Measurements from ENCODE around the gene WNT11. TPM values are rescaled to one million over a fixed set of nuclear protein-coding genes. Genes with fewer than 3 reads are reported as not detected.
A peak's percentile ranks its signal among the peaks of the same experiment; 100 is the strongest.

WNT11 gene
- total RNA-seq, 1 donor = 0.36 TPM

DNA sequence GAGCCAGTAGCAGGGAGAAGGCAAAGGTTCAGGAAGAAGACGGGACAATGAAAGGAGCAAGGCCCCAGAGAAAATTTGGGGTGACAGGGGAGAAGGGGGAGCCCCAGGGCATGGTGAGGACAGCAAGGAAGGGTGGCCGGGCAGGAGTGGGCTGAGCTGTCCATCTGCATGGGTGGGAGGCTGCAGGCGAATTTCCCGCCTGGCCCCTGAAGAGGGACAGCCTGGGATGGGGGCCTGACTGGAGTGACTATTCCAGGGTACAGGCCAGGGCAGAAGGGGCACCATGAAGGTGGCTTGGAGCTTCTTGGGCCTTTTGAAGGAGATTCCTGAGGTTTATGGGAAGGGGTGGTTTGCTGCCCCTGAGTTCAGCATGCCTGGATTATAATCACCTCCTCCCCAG is 56.2 kb downstream of the WNT11 start:
- Histone ChIP-seq H3K4me2 (ENCODE audit: insufficient read depth, low read length) (no peak overlapping the region), H3K36me3 (ENCODE audit: insufficient read depth, low read length) (no peaks in the 10 kb centered on the region), H2AFZ (ENCODE audit: low read length) (no peak overlapping the region), H3K27me3 (ENCODE audit: insufficient read depth, low read length) (peaks cover 3% of the 10 kb centered on the region), H3K79me2 (ENCODE audit: insufficient read depth, low read length) (no peaks in the 10 kb centered on the region), H3K4me1 (ENCODE audit: insufficient read depth, low read length) (peaks cover 3% of the 10 kb centered on the region), H4K20me1 (ENCODE audit: insufficient read depth, low read length) (no peaks in the 10 kb centered on the region), H3K27ac (ENCODE audit: low read depth, low read length) (no peak overlapping the region), H3K9me3 (ENCODE audit: low read depth, low read length) (no peaks in the 10 kb centered on the region), H3K4me3 (ENCODE audit: insufficient read depth, low read length) (no peak overlapping the region)
- TF ChIP-seq, protein P1, sequence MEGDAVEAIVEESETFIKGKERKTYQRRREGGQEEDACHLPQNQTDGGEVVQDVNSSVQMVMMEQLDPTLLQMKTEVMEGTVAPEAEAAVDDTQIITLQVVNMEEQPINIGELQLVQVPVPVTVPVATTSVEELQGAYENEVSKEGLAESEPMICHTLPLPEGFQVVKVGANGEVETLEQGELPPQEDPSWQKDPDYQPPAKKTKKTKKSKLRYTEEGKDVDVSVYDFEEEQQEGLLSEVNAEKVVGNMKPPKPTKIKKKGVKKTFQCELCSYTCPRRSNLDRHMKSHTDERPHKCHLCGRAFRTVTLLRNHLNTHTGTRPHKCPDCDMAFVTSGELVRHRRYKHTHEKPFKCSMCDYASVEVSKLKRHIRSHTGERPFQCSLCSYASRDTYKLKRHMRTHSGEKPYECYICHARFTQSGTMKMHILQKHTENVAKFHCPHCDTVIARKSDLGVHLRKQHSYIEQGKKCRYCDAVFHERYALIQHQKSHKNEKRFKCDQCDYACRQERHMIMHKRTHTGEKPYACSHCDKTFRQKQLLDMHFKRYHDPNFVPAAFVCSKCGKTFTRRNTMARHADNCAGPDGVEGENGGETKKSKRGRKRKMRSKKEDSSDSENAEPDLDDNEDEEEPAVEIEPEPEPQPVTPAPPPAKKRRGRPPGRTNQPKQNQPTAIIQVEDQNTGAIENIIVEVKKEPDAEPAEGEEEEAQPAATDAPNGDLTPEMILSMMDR (IDR thresholded peaks at IDR 0.05; ENCODE audit: extremely low read depth, low read depth, low read length) = no peak
- no peak for DNase-seq (ENCODE audit: insufficient read length, low spot score, missing footprints)

DNA sequence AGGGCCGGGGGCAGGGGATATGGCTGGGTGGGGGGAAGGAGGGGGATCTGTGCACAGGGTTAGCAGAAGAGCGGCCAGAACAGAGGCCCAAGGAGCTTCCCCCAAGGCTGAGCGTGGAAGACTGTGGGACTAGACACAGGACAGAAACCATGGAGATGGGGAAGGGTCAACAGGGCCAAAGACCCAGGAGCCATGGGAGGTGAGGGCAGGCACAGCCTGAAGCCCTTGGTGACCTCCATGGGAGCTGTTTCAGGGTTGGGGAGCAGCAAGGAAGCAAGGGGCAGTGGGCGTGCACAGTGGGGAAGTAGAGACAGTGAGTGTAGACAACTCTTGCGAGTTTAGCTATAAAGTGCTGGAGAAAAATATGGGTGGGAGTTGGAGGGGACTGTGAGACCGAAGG is 56.6 kb downstream of the WNT11 start:
- no peak for DNase-seq (ENCODE audit: insufficient read length, low spot score, missing footprints)
- Histone ChIP-seq H2AFZ (ENCODE audit: low read length) (no peak overlapping the region), H3K4me2 (ENCODE audit: insufficient read depth, low read length) (no peak overlapping the region), H3K79me2 (ENCODE audit: insufficient read depth, low read length) (no peaks in the 10 kb centered on the region), H3K4me1 (ENCODE audit: insufficient read depth, low read length) (peaks cover 3% of the 10 kb centered on the region), H3K9me3 (ENCODE audit: low read depth, low read length) (no peaks in the 10 kb centered on the region), H3K27ac (ENCODE audit: low read depth, low read length) (no peak overlapping the region), H4K20me1 (ENCODE audit: insufficient read depth, low read length) (no peaks in the 10 kb centered on the region), H3K27me3 (ENCODE audit: insufficient read depth, low read length) (peaks cover 3% of the 10 kb centered on the region), H3K4me3 (ENCODE audit: insufficient read depth, low read length) (no peak overlapping the region), H3K36me3 (ENCODE audit: insufficient read depth, low read length) (no peaks in the 10 kb centered on the region)
- TF ChIP-seq, protein P1 (IDR thresholded peaks at IDR 0.05; ENCODE audit: extremely low read depth, low read depth, low read length) = no peak

DNA sequence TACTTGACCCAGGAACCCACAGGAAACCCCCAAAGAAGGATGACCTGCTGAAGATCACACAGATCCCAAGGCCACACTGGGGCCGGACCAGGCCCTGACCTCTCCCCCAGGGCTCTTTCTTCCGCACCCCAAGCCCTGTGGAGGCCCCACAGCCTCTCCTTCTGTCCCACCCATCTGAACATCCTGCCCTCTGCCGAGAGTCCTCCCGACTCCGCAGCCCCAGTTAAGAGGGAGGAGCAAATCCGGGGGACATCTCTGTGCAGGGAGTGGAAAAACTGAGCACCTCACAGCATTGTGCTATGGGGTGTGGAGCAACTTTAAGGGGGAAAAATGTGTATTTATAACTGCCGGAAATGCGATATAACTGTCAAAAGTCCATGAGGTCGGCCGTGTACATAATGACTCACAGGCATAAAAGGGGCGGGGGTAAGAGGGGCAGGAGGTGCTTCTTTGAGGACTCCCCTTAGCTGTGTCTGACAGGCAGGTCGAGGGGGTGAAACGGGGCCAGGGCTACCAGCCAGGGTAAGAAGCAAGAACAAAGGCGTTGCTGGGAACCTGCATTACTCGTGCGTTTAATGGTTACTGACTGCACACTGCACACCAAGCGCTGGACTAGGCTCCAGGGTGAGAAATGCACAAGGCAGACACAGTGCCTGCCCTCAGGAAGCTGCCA is 57.2 kb downstream of the WNT11 start:
- H3K27me3 ChIP-seq (ENCODE audit: insufficient read depth, low read length) = peaks cover 3% of the 10 kb centered on the region
- no peak overlapping the region for H3K27ac ChIP-seq (ENCODE audit: low read depth, low read length)
- no peak overlapping the region for H2AFZ ChIP-seq (ENCODE audit: low read length)
- H3K4me3 ChIP-seq (ENCODE audit: insufficient read depth, low read length) = no peak overlapping the region
- DNase-seq (ENCODE audit: insufficient read length, low spot score, missing footprints) = peak; percentile 49
- no peaks in the 10 kb centered on the region for H3K9me3 ChIP-seq (ENCODE audit: low read depth, low read length)
- no peaks in the 10 kb centered on the region for H4K20me1 ChIP-seq (ENCODE audit: insufficient read depth, low read length)
- H3K36me3 ChIP-seq (ENCODE audit: insufficient read depth, low read length) = no peaks in the 10 kb centered on the region
- no peak overlapping the region for H3K4me2 ChIP-seq (ENCODE audit: insufficient read depth, low read length)
- H3K79me2 ChIP-seq (ENCODE audit: insufficient read depth, low read length) = no peaks in the 10 kb centered on the region
- peaks cover 3% of the 10 kb centered on the region for H3K4me1 ChIP-seq (ENCODE audit: insufficient read depth, low read length)
- TF ChIP-seq, protein P1 (IDR thresholded peaks at IDR 0.05; ENCODE audit: extremely low read depth, low read depth, low read length) = no peak

DNA sequence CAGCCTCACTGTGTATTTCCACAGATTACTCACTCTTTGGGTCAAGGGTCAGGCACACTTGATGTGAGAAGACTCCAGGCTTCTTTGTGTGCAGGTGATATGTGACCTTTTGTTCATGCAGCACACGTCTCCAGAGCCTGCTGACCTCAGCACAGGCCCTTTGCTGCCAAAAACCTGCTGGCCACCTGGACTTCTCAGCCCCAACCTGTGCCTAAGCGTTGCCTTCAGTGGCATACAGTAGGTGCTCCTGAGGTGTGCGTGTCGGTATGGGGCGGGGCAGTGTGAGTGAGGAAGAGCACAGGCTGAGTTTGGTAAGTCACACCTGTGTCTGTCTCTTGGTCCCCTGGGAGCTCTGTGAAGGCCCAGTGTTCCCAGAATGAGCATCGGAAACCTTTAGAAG is 58.1 kb downstream of the WNT11 start:
- Histone ChIP-seq H3K4me3 (ENCODE audit: insufficient read depth, low read length) (no peak overlapping the region), H3K9me3 (ENCODE audit: low read depth, low read length) (no peaks in the 10 kb centered on the region), H4K20me1 (ENCODE audit: insufficient read depth, low read length) (no peaks in the 10 kb centered on the region), H3K36me3 (ENCODE audit: insufficient read depth, low read length) (no peaks in the 10 kb centered on the region), H3K4me2 (ENCODE audit: insufficient read depth, low read length) (no peak overlapping the region), H3K27me3 (ENCODE audit: insufficient read depth, low read length) (peaks cover 3% of the 10 kb centered on the region), H3K4me1 (ENCODE audit: insufficient read depth, low read length) (peaks cover 3% of the 10 kb centered on the region), H3K79me2 (ENCODE audit: insufficient read depth, low read length) (no peaks in the 10 kb centered on the region), H3K27ac (ENCODE audit: low read depth, low read length) (no peak overlapping the region), H2AFZ (ENCODE audit: low read length) (no peak overlapping the region)
- no peak for DNase-seq (ENCODE audit: insufficient read length, low spot score, missing footprints)
- TF ChIP-seq, protein P1 (IDR thresholded peaks at IDR 0.05; ENCODE audit: extremely low read depth, low read depth, low read length) = no peak

Measured in osteoblast (primary cell).